ENCODE data around the gene TNC. TPM values are rescaled to one million over a fixed set of nuclear protein-coding genes. Genes with fewer than 3 reads are reported as not detected.

The TNC gene
- total RNA-seq, 1 experiment from 2014 or later, result 11.4 TPM

GRCh38 chr9:115032296-115032695, 85.7 kb downstream of the TNC start:
- ChIA-PET POLR2A (no interaction called here), CTCF (no interaction called here)
- Histone ChIP-seq H3K36me3 (ENCODE audit: control insufficient read depth, insufficient read depth, low read length) (no peaks in the 10 kb centered on the region), H3K4me3 (ENCODE audit: low read depth, low read length) (no peak overlapping the region), H3K4me1 (peaks cover 61% of the 10 kb centered on the region), H3K9me3 (no peaks in the 10 kb centered on the region), H3K27me3 (replicated peaks; ENCODE audit: control insufficient read depth, insufficient read depth, low read length) (no peaks in the 10 kb centered on the region)
- intact Hi-C loops (cut with micrococcal nuclease; ENCODE audit: unreplicated experiment), result no loop called here
- Mint-ChIP-seq H3K27ac (ENCODE audit: unreplicated experiment) (no peak overlapping the region), H3K9me3 (ENCODE audit: unreplicated experiment) (no peaks in the 10 kb centered on the region), H3K4me3 (ENCODE audit: unreplicated experiment) (no peak overlapping the region), H3K27me3 (ENCODE audit: insufficient read depth, unreplicated experiment) (no peaks in the 10 kb centered on the region), H3K36me3 (ENCODE audit: insufficient read depth, unreplicated experiment) (peaks cover 5% of the 10 kb centered on the region), H3K4me1 (ENCODE audit: low read depth, unreplicated experiment) (peaks cover 59% of the 10 kb centered on the region)
- no peak for DNase-seq
- BruUV-seq (replicated peaks), result no TSS peak
- no peak for TF ChIP-seq CTCF (IDR thresholded peaks at IDR 0.05; ENCODE audit: insufficient read depth in 1 of 2, low read depth in 1 of 2, low read length in 1 of 2, severe bottlenecking in 1 of 2, unreplicated experiment in 1 of 2)

GRCh38 chr9:115030006-115030405, 88.0 kb downstream of the TNC start:
- Histone ChIP-seq H3K9me3 (no peaks in the 10 kb centered on the region), H3K4me1 (peaks cover 77% of the 10 kb centered on the region), H3K27me3 (replicated peaks; ENCODE audit: control insufficient read depth, insufficient read depth, low read length) (no peaks in the 10 kb centered on the region), H3K4me3 (ENCODE audit: low read depth, low read length) (no peak overlapping the region), H3K36me3 (ENCODE audit: control insufficient read depth, insufficient read depth, low read length) (no peaks in the 10 kb centered on the region)
- peaks cover 13% of the 10 kb centered on the region for H3K36me3 Mint-ChIP-seq (ENCODE audit: insufficient read depth, unreplicated experiment)
- peaks cover 67% of the 10 kb centered on the region for H3K4me1 Mint-ChIP-seq (ENCODE audit: low read depth, unreplicated experiment)
- ChIA-PET CTCF (no interaction called here), POLR2A (no interaction called here)
- no peak overlapping the region for H3K4me3 Mint-ChIP-seq (ENCODE audit: unreplicated experiment)
- H3K27me3 Mint-ChIP-seq (ENCODE audit: insufficient read depth, unreplicated experiment), result no peaks in the 10 kb centered on the region
- no peaks in the 10 kb centered on the region for H3K9me3 Mint-ChIP-seq (ENCODE audit: unreplicated experiment)
- TF ChIP-seq CTCF (IDR thresholded peaks at IDR 0.05; ENCODE audit: insufficient read depth in 1 of 2, low read depth in 1 of 2, low read length in 1 of 2, severe bottlenecking in 1 of 2, unreplicated experiment in 1 of 2), result no peak
- intact Hi-C loops (cut with micrococcal nuclease; ENCODE audit: unreplicated experiment), result no loop called here
- H3K27ac Mint-ChIP-seq (ENCODE audit: unreplicated experiment), result peak overlapping the region; percentile 38
- DNase-seq, result peak; percentile 69 to 93
- no TSS peak for BruUV-seq (replicated peaks)

- no TSS peak for BruUV-seq (replicated peaks)
- Histone ChIP-seq H3K36me3 (ENCODE audit: control insufficient read depth, insufficient read depth, low read length) (no peaks in the 10 kb centered on the region), H3K9me3 (no peaks in the 10 kb centered on the region), H3K4me3 (ENCODE audit: low read depth, low read length) (no peak overlapping the region), H3K27me3 (replicated peaks; ENCODE audit: control insufficient read depth, insufficient read depth, low read length) (no peaks in the 10 kb centered on the region), H3K4me1 (peaks cover 64% of the 10 kb centered on the region)
- H3K4me1 Mint-ChIP-seq (ENCODE audit: low read depth, unreplicated experiment), result peaks cover 51% of the 10 kb centered on the region
- H3K36me3 Mint-ChIP-seq (ENCODE audit: insufficient read depth, unreplicated experiment), result peaks cover 16% of the 10 kb centered on the region
- no peaks in the 10 kb centered on the region for H3K27me3 Mint-ChIP-seq (ENCODE audit: insufficient read depth, unreplicated experiment)
- no peak for TF ChIP-seq CTCF (IDR thresholded peaks at IDR 0.05; ENCODE audit: insufficient read depth in 1 of 2, low read depth in 1 of 2, low read length in 1 of 2, severe bottlenecking in 1 of 2, unreplicated experiment in 1 of 2)
- intact Hi-C loops (cut with micrococcal nuclease; ENCODE audit: unreplicated experiment), result loop anchor here (1.0 to 5.0 kb wide), 2 partner anchors 82 to 117 kb away; no protein-coding TSS in a partner anchor
- POLR2A ChIA-PET, result no interaction called here
- no peaks in the 10 kb centered on the region for H3K9me3 Mint-ChIP-seq (ENCODE audit: unreplicated experiment)
- DNase-seq, result no peak
- peak overlapping the region; percentile 62 for H3K27ac Mint-ChIP-seq (ENCODE audit: unreplicated experiment)
- CTCF ChIA-PET, result interaction anchor here (0.5 kb wide), 1 partner anchor 943 kb away, joined by 3 read pairs; no protein-coding TSS in a partner anchor
- no peak overlapping the region for H3K4me3 Mint-ChIP-seq (ENCODE audit: unreplicated experiment)
These were observed 92.2 kb downstream of the TNC start for GRCh38 chr9:115025721-115026120.
